Measurements from ENCODE around the gene RASGRF1. TPM values are rescaled to one million over a fixed set of nuclear protein-coding genes. Genes with fewer than 3 reads are reported as not detected.
A peak's percentile ranks its signal among the peaks of the same experiment; 100 is the strongest.

Gene RASGRF1
- total RNA-seq, 2 experiments from 2014 or later = not detected

GRCh38 chr15:78982736-78983135 is 107.8 kb downstream of the RASGRF1 start:
- H3K4me1 Mint-ChIP-seq (ENCODE audit: low read depth) = no peaks in the 10 kb centered on the region
- no peaks in the 10 kb centered on the region for H3K9me3 Mint-ChIP-seq
- no peak overlapping the region for H3K4me3 Mint-ChIP-seq
- H3K36me3 Mint-ChIP-seq (ENCODE audit: low read depth) = no peaks in the 10 kb centered on the region
- intact Hi-C loops (cut with micrococcal nuclease) = no loop called here
- no peak overlapping the region for H3K27ac Mint-ChIP-seq
- no peaks in the 10 kb centered on the region for H3K27me3 Mint-ChIP-seq (ENCODE audit: low read depth)
- CTCF ChIA-PET = no interaction called here
- DNase-seq = no peak

- H3K27me3 Mint-ChIP-seq (ENCODE audit: low read depth) = no peaks in the 10 kb centered on the region
- no peaks in the 10 kb centered on the region for H3K4me1 Mint-ChIP-seq (ENCODE audit: low read depth)
- CTCF ChIA-PET = interaction anchor here (0.6 to 0.7 kb wide), 3 partner anchors 11 to 73 kb away, joined by 3 to 4 read pairs (median 4); no protein-coding TSS in a partner anchor
- H3K27ac Mint-ChIP-seq = no peak overlapping the region
- H3K36me3 Mint-ChIP-seq (ENCODE audit: low read depth) = no peaks in the 10 kb centered on the region
- no peak for DNase-seq
- H3K4me3 Mint-ChIP-seq = no peak overlapping the region
- intact Hi-C loops (cut with micrococcal nuclease) = no loop called here
- no peaks in the 10 kb centered on the region for H3K9me3 Mint-ChIP-seq
These were observed 108.9 kb downstream of the RASGRF1 start for GRCh38 chr15:78981532-78982313.

- H3K36me3 Mint-ChIP-seq (ENCODE audit: low read depth) = no peaks in the 10 kb centered on the region
- no peaks in the 10 kb centered on the region for H3K4me1 Mint-ChIP-seq (ENCODE audit: low read depth)
- no peak overlapping the region for H3K27ac Mint-ChIP-seq
- H3K9me3 Mint-ChIP-seq = no peaks in the 10 kb centered on the region
- H3K4me3 Mint-ChIP-seq = no peak overlapping the region
- DNase-seq = peak; percentile 52
- H3K27me3 Mint-ChIP-seq (ENCODE audit: low read depth) = no peaks in the 10 kb centered on the region
- CTCF ChIA-PET = interaction anchor here (0.6 to 1.9 kb wide), 10 partner anchors 9 to 298 kb away, joined by 3 to 9 read pairs (median 4); no protein-coding TSS in a partner anchor
- intact Hi-C loops (cut with micrococcal nuclease) = loop anchor here (2.0 kb wide), 1 partner anchor 71 kb away; no protein-coding TSS in a partner anchor
These were observed 110.9 kb downstream of the RASGRF1 start for GRCh38 chr15:78979456-78980320.

GRCh38 chr15:78978601-78979179 is 111.9 kb downstream of the RASGRF1 start:
- Mint-ChIP-seq H3K9me3 (no peaks in the 10 kb centered on the region), H3K27me3 (ENCODE audit: low read depth) (no peaks in the 10 kb centered on the region), H3K4me1 (ENCODE audit: low read depth) (no peaks in the 10 kb centered on the region), H3K4me3 (no peak overlapping the region), H3K36me3 (ENCODE audit: low read depth) (no peaks in the 10 kb centered on the region), H3K27ac (no peak overlapping the region)
- CTCF ChIA-PET = interaction anchor here (0.6 to 1.9 kb wide), 4 partner anchors 8 to 240 kb away, joined by 3 to 5 read pairs (median 4); no protein-coding TSS in a partner anchor
- no peak for DNase-seq
- intact Hi-C loops (cut with micrococcal nuclease) = loop anchor here (2.0 kb wide), 1 partner anchor 70 kb away; no protein-coding TSS in a partner anchor

- CTCF ChIA-PET = no interaction called here
- intact Hi-C loops (cut with micrococcal nuclease) = loop anchor here (2.0 kb wide), 1 partner anchor 69 kb away; no protein-coding TSS in a partner anchor
- Mint-ChIP-seq H3K27ac (no peak overlapping the region), H3K27me3 (ENCODE audit: low read depth) (no peaks in the 10 kb centered on the region), H3K9me3 (no peaks in the 10 kb centered on the region), H3K4me1 (ENCODE audit: low read depth) (no peaks in the 10 kb centered on the region), H3K4me3 (no peak overlapping the region), H3K36me3 (ENCODE audit: low read depth) (no peaks in the 10 kb centered on the region)
- DNase-seq = no peak
These were observed 112.8 kb downstream of the RASGRF1 start for GRCh38 chr15:78977591-78978347.

- Mint-ChIP-seq H3K27ac (no peak overlapping the region), H3K4me1 (ENCODE audit: low read depth) (no peaks in the 10 kb centered on the region), H3K36me3 (ENCODE audit: low read depth) (no peaks in the 10 kb centered on the region), H3K4me3 (no peak overlapping the region), H3K27me3 (ENCODE audit: low read depth) (no peaks in the 10 kb centered on the region), H3K9me3 (no peaks in the 10 kb centered on the region)
- intact Hi-C loops (cut with micrococcal nuclease) = no loop called here
- no peak for DNase-seq
- CTCF ChIA-PET = no interaction called here
These were observed 113.4 kb downstream of the RASGRF1 start for GRCh38 chr15:78977091-78977571.

GRCh38 chr15:78976691-78977090 is 113.9 kb downstream of the RASGRF1 start:
- Mint-ChIP-seq H3K36me3 (ENCODE audit: low read depth) (no peaks in the 10 kb centered on the region), H3K4me1 (ENCODE audit: low read depth) (no peaks in the 10 kb centered on the region), H3K4me3 (no peak overlapping the region), H3K27me3 (ENCODE audit: low read depth) (no peaks in the 10 kb centered on the region), H3K27ac (no peak overlapping the region), H3K9me3 (no peaks in the 10 kb centered on the region)
- intact Hi-C loops (cut with micrococcal nuclease) = no loop called here
- no peak for DNase-seq
- CTCF ChIA-PET = no interaction called here

GRCh38 chr15:78974272-78974918 is 116.2 kb downstream of the RASGRF1 start:
- CTCF ChIA-PET = no interaction called here
- intact Hi-C loops (cut with micrococcal nuclease) = no loop called here
- Mint-ChIP-seq H3K36me3 (ENCODE audit: low read depth) (no peaks in the 10 kb centered on the region), H3K27ac (no peak overlapping the region), H3K4me1 (ENCODE audit: low read depth) (no peaks in the 10 kb centered on the region), H3K27me3 (ENCODE audit: low read depth) (no peaks in the 10 kb centered on the region), H3K9me3 (no peaks in the 10 kb centered on the region), H3K4me3 (no peak overlapping the region)
- no peak for DNase-seq

GRCh38 chr15:78969687-78970349 is 120.8 kb downstream of the RASGRF1 start:
- intact Hi-C loops (cut with micrococcal nuclease) = no loop called here
- no peaks in the 10 kb centered on the region for H3K27me3 Mint-ChIP-seq (ENCODE audit: low read depth)
- DNase-seq = no peak
- no peaks in the 10 kb centered on the region for H3K4me1 Mint-ChIP-seq (ENCODE audit: low read depth)
- H3K9me3 Mint-ChIP-seq = no peaks in the 10 kb centered on the region
- CTCF ChIA-PET = interaction anchor here (1.0 to 1.2 kb wide), 2 partner anchors 9 to 61 kb away, joined by 4 to 5 read pairs; no protein-coding TSS in a partner anchor
- H3K4me3 Mint-ChIP-seq = no peak overlapping the region
- no peak overlapping the region for H3K27ac Mint-ChIP-seq
- no peaks in the 10 kb centered on the region for H3K36me3 Mint-ChIP-seq (ENCODE audit: low read depth)

GRCh38 chr15:78968539-78969271 is 121.9 kb downstream of the RASGRF1 start:
- CTCF ChIA-PET = no interaction called here
- Mint-ChIP-seq H3K27me3 (ENCODE audit: low read depth) (no peaks in the 10 kb centered on the region), H3K27ac (no peak overlapping the region), H3K4me3 (no peak overlapping the region), H3K9me3 (no peaks in the 10 kb centered on the region), H3K4me1 (ENCODE audit: low read depth) (no peaks in the 10 kb centered on the region), H3K36me3 (ENCODE audit: low read depth) (no peaks in the 10 kb centered on the region)
- no peak for DNase-seq
- intact Hi-C loops (cut with micrococcal nuclease) = no loop called here
